ENCODE measurements around the gene SCFD2. TPM values are rescaled to one million over a fixed set of nuclear protein-coding genes. Genes with fewer than 3 reads are reported as not detected.

SCFD2 gene
- total and polyA plus RNA-seq, 12 donors, result 2.9 to 15.0 (median 9.7) TPM

DNA sequence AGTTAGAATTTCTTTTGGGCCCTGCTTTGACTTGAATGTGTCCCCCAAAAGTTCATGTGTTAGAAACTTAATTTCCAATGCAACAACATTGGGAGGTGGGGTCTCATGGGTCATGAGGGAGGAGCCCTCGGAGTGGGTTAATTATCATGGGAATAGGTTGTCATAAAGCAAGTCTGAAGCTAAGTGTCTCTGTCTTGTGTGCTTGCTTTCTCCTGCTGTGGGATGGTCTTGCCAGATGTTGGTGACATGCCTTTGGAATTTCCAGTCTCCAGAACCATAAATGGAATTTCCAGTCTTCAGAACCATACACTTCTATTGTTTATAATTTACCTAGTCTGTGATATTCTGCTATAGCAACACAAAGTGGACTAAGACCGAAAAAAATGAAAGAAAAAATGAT, 432.1 kb downstream of the SCFD2 start:
- DNase-seq, result no peak
- Histone ChIP-seq H3K27me3 (no peaks in the 10 kb centered on the region), H3K36me3 (no peaks in the 10 kb centered on the region), H3K4me3 (no peak overlapping the region), H3K9me3 (peaks cover 0 to 6% (median 0%) of the 10 kb centered on the region in 11 donors), H3K4me1 (peaks cover 0 to 6% (median 0%) of the 10 kb centered on the region in 9 donors), H3K27ac (no peak overlapping the region)
- intact Hi-C loops (cut with DNase I), result no loop called here
- WGBS, 2 donors, result 79 to 87% methylated on average over 2 of the region's 2 CpGs
- TF ChIP-seq, protein P1, sequence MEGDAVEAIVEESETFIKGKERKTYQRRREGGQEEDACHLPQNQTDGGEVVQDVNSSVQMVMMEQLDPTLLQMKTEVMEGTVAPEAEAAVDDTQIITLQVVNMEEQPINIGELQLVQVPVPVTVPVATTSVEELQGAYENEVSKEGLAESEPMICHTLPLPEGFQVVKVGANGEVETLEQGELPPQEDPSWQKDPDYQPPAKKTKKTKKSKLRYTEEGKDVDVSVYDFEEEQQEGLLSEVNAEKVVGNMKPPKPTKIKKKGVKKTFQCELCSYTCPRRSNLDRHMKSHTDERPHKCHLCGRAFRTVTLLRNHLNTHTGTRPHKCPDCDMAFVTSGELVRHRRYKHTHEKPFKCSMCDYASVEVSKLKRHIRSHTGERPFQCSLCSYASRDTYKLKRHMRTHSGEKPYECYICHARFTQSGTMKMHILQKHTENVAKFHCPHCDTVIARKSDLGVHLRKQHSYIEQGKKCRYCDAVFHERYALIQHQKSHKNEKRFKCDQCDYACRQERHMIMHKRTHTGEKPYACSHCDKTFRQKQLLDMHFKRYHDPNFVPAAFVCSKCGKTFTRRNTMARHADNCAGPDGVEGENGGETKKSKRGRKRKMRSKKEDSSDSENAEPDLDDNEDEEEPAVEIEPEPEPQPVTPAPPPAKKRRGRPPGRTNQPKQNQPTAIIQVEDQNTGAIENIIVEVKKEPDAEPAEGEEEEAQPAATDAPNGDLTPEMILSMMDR (IDR thresholded peaks at IDR 0.05), result no peak
- no peak for ATAC-seq

DNA sequence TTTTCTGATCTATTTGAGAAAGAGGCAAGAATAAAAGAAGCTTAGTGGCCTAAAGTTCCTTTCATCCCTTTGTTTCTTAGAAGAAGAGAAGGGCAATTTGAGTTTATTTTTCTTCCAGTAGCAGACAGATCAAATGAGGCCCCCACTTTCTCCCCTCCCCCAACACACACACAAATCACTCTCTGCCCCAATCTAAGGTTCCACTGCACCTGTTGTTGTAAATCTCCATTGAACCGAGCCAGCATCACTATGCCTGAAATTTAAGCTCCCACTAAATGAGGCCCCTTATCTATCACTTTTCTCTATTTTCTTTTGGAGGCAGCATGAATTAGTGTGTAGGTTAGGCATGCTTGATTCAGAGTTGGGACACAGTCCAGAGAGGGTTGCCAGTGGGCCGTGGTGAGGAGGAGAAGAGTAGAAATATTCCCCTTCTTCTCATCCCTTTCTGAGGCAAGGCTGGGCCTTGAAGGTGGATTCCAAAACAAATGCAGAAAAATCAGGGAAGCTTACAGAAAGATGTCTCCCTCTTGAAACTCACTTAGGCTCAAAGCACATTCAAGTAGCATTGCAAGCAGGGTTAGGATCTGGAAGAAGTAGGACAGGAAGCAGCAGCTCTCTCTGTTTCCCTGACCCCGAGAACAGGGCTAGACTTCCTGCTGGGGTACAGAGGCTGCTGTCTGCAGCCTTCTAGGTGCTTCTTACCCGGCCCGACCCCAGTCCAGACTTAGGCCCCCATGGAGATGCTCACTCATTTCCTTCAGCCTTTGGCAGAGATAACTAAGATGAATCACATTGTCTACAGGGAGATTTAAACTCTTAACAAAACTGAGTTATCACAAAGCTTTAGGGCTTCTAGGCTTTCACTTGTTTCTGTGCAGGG, 433.0 kb downstream of the SCFD2 start:
- peaks cover 0 to 6% (median 0%) of the 10 kb centered on the region in 11 donors for H3K9me3 ChIP-seq
- WGBS, 2 donors, result 62 to 69% methylated on average over 5 of the region's 5 CpGs
- H3K27me3 ChIP-seq, result no peaks in the 10 kb centered on the region
- ATAC-seq, result peak in 1 of 8 donors; percentile 33
- H3K4me1 ChIP-seq, result peaks cover 0 to 6% (median 0%) of the 10 kb centered on the region in 9 donors
- TF ChIP-seq, protein P1 (IDR thresholded peaks at IDR 0.05), result no peak
- intact Hi-C loops (cut with DNase I), result no loop called here
- H3K27ac ChIP-seq, result peak overlapping the region in 1 of 10 donors; percentile 36
- no peaks in the 10 kb centered on the region for H3K36me3 ChIP-seq
- no peak for DNase-seq
- H3K4me3 ChIP-seq, result no peak overlapping the region

DNA sequence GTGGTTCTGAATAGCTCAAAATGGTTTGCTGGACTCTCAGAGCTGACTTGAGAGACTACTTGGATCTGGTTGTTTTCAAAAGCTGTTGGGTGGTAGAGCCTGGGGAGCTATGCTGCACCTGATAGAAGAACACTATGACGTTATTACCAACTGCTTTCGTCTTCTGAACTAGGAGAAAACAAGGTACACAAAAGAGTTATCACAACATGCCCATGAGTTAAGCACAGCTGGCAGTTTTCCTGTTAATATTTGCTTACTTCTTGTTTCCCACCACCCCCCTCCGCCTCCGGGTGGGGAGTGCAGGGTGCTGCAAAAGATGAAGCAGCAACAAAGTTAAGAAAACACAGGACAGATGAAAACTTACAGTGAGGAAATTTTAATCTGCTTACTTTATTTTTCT, 434.6 kb downstream of the SCFD2 start:
- intact Hi-C loops (cut with DNase I), result no loop called here
- DNase-seq (no peak), ATAC-seq (no peak)
- TF ChIP-seq, protein P1 (IDR thresholded peaks at IDR 0.05), result no peak
- no peaks in the 10 kb centered on the region for H3K36me3 ChIP-seq
- H3K27me3 ChIP-seq, result no peaks in the 10 kb centered on the region
- WGBS, 2 donors, result 72 to 73% methylated on average over 4 of the region's 4 CpGs
- H3K27ac ChIP-seq, result no peak overlapping the region
- peaks cover 0 to 6% (median 0%) of the 10 kb centered on the region in 9 donors for H3K4me1 ChIP-seq
- no peak overlapping the region for H3K4me3 ChIP-seq
- peaks cover 0 to 6% (median 0%) of the 10 kb centered on the region in 11 donors for H3K9me3 ChIP-seq

DNA sequence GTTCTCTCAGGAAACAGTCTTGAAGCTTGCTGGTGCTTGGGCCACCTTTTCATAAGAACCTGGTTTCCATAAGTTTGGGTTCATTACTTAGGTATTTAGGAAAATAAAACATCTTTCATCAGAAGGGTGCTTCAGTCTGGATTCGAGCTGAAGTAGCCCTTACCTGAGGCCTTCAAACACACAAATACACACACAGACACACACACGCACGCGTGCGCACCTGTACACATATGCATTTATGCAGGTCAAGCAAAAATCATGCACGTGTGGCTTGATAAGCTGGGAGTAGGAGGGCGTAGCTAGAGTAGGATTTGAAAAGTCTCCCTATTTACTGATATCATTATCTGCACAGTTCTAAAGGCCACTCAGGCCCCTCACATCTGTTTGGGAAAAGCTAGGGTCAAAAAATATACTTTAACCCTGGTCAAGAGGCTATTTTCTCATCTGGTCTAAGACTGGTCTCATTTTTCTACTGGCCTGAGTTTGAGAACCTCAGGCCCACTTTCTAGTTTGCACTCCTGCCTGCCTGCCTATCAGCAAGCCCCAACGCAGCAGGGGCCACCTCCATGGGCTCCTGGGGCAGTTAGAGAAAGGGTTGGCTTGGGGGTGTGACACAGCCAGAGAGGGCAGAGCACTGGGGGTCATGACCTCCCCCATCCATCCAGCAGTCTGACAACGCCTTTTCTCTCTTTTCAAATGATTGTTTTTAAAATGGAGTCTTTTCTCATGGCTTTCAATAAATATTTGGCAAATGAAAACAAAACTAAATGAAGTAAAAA, 439.5 kb downstream of the SCFD2 start:
- no peak overlapping the region for H3K27ac ChIP-seq
- H3K9me3 ChIP-seq, result peaks cover 0 to 6% (median 0%) of the 10 kb centered on the region in 11 donors
- no peak for ATAC-seq
- TF ChIP-seq, protein P1 (IDR thresholded peaks at IDR 0.05), result no peak
- WGBS, 2 donors, result 89 to 91% methylated on average over 9 of the region's 9 CpGs
- no peaks in the 10 kb centered on the region for H3K27me3 ChIP-seq
- no peak for DNase-seq
- H3K36me3 ChIP-seq, result no peaks in the 10 kb centered on the region
- H3K4me3 ChIP-seq, result no peak overlapping the region
- intact Hi-C loops (cut with DNase I), result no loop called here
- H3K4me1 ChIP-seq, result no peaks in the 10 kb centered on the region

Data from heart right ventricle (tissue), 16 donors.